ENCODE data around the gene MAP1B. TPM values are rescaled to one million over a fixed set of nuclear protein-coding genes. Genes with fewer than 3 reads are reported as not detected.

Gene MAP1B
- total RNA-seq, 1 experiment from 2014 or later, result 135 TPM

DNA sequence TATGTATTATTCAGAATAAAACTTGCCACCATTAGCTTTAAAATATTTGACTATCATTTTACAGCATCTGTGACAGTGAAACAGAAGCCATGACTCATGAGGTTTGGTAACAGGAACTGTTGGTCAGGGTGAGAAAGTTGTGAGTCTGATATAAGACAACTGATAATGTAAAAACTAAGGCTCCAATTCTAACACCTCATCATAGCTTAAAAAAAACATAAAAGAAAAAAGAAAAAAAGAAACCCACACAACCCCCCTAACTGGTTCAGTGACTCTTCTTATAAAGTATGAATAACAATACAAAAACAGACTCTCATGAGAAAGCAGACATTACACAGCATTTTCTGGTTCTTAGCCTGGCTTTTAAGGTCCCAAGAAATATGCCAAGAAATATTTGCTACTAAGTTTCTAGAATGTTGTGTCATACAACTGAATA, 127.0 kb downstream of the MAP1B start:
- TF ChIP-seq, protein P1, sequence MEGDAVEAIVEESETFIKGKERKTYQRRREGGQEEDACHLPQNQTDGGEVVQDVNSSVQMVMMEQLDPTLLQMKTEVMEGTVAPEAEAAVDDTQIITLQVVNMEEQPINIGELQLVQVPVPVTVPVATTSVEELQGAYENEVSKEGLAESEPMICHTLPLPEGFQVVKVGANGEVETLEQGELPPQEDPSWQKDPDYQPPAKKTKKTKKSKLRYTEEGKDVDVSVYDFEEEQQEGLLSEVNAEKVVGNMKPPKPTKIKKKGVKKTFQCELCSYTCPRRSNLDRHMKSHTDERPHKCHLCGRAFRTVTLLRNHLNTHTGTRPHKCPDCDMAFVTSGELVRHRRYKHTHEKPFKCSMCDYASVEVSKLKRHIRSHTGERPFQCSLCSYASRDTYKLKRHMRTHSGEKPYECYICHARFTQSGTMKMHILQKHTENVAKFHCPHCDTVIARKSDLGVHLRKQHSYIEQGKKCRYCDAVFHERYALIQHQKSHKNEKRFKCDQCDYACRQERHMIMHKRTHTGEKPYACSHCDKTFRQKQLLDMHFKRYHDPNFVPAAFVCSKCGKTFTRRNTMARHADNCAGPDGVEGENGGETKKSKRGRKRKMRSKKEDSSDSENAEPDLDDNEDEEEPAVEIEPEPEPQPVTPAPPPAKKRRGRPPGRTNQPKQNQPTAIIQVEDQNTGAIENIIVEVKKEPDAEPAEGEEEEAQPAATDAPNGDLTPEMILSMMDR (conservative IDR thresholded peaks at IDR 0.05; ENCODE audit: low read depth, low read length), result no peak
- TF ChIP-seq EZH2 (IDR thresholded peaks at IDR 0.05; ENCODE audit: borderline replicate concordance, low read depth, low read length, poor library complexity, severe bottlenecking), result no peak
- ChIA-PET POLR2A (ENCODE audit: low non-redundant PET) (no interaction called here), CTCF (no interaction called here)
- peak; percentile 30 for DNase-seq (ENCODE audit: low spot score)
- intact Hi-C loops (cut with micrococcal nuclease; ENCODE audit: unreplicated experiment), result no loop called here
- no peak overlapping the region for H3K27ac ChIP-seq (ENCODE audit: low read depth, low read length, poor library complexity, severe bottlenecking)
- H3K4me3 ChIP-seq (ENCODE audit: low read depth, low read length, poor library complexity, severe bottlenecking), result no peak overlapping the region
- H3K9me3 ChIP-seq (ENCODE audit: low read depth, low read length, poor library complexity, severe bottlenecking), result no peaks in the 10 kb centered on the region
- BruUV-seq (replicated peaks), result no TSS peak
- peaks cover 14% of the 10 kb centered on the region for H3K36me3 ChIP-seq (ENCODE audit: insufficient read depth, low read length, poor library complexity, severe bottlenecking)
- peaks cover 3% of the 10 kb centered on the region for H3K4me1 ChIP-seq (ENCODE audit: insufficient read depth, low read length, poor library complexity, severe bottlenecking)
- no peaks in the 10 kb centered on the region for H3K27me3 ChIP-seq (replicated peaks; ENCODE audit: insufficient read depth, low read depth, low read length, poor library complexity)

DNA sequence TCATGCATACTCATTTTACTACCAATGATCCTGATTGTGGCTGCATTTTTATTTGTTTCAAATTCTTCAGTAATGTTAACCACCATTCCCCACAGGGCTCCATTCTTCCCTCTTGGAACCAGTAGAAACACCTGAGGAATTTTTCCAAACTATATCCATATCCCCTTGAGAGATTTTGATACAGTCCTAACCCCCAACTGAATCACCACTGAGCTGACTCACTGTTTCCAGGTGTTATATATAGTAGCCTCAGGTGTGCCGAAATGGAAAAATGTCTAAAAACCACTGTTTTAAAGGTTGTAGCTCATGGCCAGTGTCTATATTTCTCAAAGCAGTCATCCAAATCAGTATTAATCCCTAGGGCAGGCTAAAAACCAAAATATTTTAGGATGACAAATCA, 127.6 kb downstream of the MAP1B start:
- CTCF ChIA-PET, result no interaction called here
- intact Hi-C loops (cut with micrococcal nuclease; ENCODE audit: unreplicated experiment), result no loop called here
- Histone ChIP-seq H3K4me1 (ENCODE audit: insufficient read depth, low read length, poor library complexity, severe bottlenecking) (peaks cover 3% of the 10 kb centered on the region), H3K27me3 (replicated peaks; ENCODE audit: insufficient read depth, low read depth, low read length, poor library complexity) (no peaks in the 10 kb centered on the region), H3K36me3 (ENCODE audit: insufficient read depth, low read length, poor library complexity, severe bottlenecking) (peaks cover 14% of the 10 kb centered on the region), H3K9me3 (ENCODE audit: low read depth, low read length, poor library complexity, severe bottlenecking) (no peaks in the 10 kb centered on the region), H3K27ac (ENCODE audit: low read depth, low read length, poor library complexity, severe bottlenecking) (no peak overlapping the region), H3K4me3 (ENCODE audit: low read depth, low read length, poor library complexity, severe bottlenecking) (no peak overlapping the region)
- TF ChIP-seq, protein P1 (conservative IDR thresholded peaks at IDR 0.05; ENCODE audit: low read depth, low read length), result no peak
- no peak for TF ChIP-seq EZH2 (IDR thresholded peaks at IDR 0.05; ENCODE audit: borderline replicate concordance, low read depth, low read length, poor library complexity, severe bottlenecking)
- BruUV-seq (replicated peaks), result no TSS peak
- no peak for DNase-seq (ENCODE audit: low spot score)
- POLR2A ChIA-PET (ENCODE audit: low non-redundant PET), result no interaction called here

DNA sequence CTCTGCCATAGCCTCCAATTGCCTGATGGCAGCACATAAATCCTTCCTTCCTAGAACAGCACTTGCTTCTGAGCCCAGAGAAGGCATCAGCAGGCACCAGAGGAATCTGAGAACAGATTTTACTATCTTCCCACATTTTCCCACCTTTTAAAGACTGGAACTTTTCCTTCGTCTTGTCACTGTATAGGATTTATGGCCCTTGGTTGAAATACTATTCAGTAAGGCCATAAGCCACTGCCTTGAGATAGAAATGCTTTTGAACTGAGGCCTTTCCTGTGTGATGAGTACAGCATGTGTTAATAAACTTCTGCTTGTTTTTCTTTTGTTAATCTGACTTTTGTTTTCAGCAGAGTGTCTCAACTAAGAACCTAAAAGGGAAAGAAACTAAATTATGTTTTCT, 128.4 kb downstream of the MAP1B start:
- CTCF ChIA-PET, result no interaction called here
- Histone ChIP-seq H3K27ac (ENCODE audit: low read depth, low read length, poor library complexity, severe bottlenecking) (peak overlapping the region; percentile 4), H3K9me3 (ENCODE audit: low read depth, low read length, poor library complexity, severe bottlenecking) (no peaks in the 10 kb centered on the region), H3K4me3 (ENCODE audit: low read depth, low read length, poor library complexity, severe bottlenecking) (no peak overlapping the region), H3K4me1 (ENCODE audit: insufficient read depth, low read length, poor library complexity, severe bottlenecking) (peaks cover 3% of the 10 kb centered on the region), H3K27me3 (replicated peaks; ENCODE audit: insufficient read depth, low read depth, low read length, poor library complexity) (no peaks in the 10 kb centered on the region), H3K36me3 (ENCODE audit: insufficient read depth, low read length, poor library complexity, severe bottlenecking) (peaks cover 14% of the 10 kb centered on the region)
- TF ChIP-seq, protein P1 (conservative IDR thresholded peaks at IDR 0.05; ENCODE audit: low read depth, low read length), result no peak
- TF ChIP-seq EZH2 (IDR thresholded peaks at IDR 0.05; ENCODE audit: borderline replicate concordance, low read depth, low read length, poor library complexity, severe bottlenecking), result no peak
- POLR2A ChIA-PET (ENCODE audit: low non-redundant PET), result no interaction called here
- BruUV-seq (replicated peaks), result no TSS peak
- intact Hi-C loops (cut with micrococcal nuclease; ENCODE audit: unreplicated experiment), result no loop called here
- DNase-seq (ENCODE audit: low spot score), result no peak
